Ascending aorta (tissue), 2 donors: ENCODE data around the gene ATIC. TPM values are rescaled to one million over a fixed set of nuclear protein-coding genes. Genes with fewer than 3 reads are reported as not detected.
A peak's percentile ranks its signal among the peaks of the same experiment; 100 is the strongest.

Source experiments
- DNase-seq, 2 donors: peaks; one replicate each; pipeline ENCODE4 v3.0.0-alpha.2; 2019; ENCODE audit warnings: low spot score in 2 of 2
- H3K27ac ChIP-seq, 2 donors: fragments of 200-600 bp; sonication (generic); one replicate each; pipeline ENCODE4 v1.5.1; 2016 to 2017; ENCODE audit warnings: mild to moderate bottlenecking in 1 of 2
- H3K27me3 ChIP-seq: fragments of 200-600 bp; sonication (generic); one replicate; pipeline ENCODE4 v1.5.1; 2017
- H3K36me3 ChIP-seq, 2 donors: fragments of 200-600 bp; sonication (generic); one replicate each; pipeline ENCODE4 v1.5.1; 2016
- H3K4me1 ChIP-seq, 2 donors: fragments of 200-600 bp; sonication (generic); one replicate each; pipeline ENCODE4 v1.5.1; 2016 to 2017; ENCODE audit warnings: mild to moderate bottlenecking in 1 of 2
- H3K4me3 ChIP-seq, 2 donors: fragments of 200-600 bp; sonication (generic); one replicate each; pipeline ENCODE4 v1.5.1; 2016 to 2017; ENCODE audit warnings: mild to moderate bottlenecking in 1 of 2
- H3K9me3 ChIP-seq, 2 donors: fragments of 200-600 bp; sonication (generic); one replicate each; pipeline ENCODE4 v1.5.1; 2016
- intact Hi-C: fragments of 100-400 bp; cut with DNase I; formaldehyde crosslinking; loops from one replicate; pipeline ENCODE4 v1.15.1; 2023
- total RNA-seq: library from RNA; depleted of rRNA; stranded (reverse); fragments of >200 nt; gene quantifications from one replicate; pipeline ENCODE4 v1.1.0, GENCODE V29; 2016
- TF ChIP-seq, protein P1 (sequence below), 3 experiments: fragments of 200-600 bp in 2 of 3; fragments of 450-650 bp in 1 of 3; sonication (generic) in 2 of 3; IDR thresholded peaks; one replicate each; pipeline ENCODE4 v1.5.1; 2016 to 2019; ENCODE audit warnings: antibody characterized with exemption in 3 of 3, mild to moderate bottlenecking in 1 of 3, moderate library complexity in 1 of 3

ATIC gene
- total RNA-seq, 1 donor from 2014 or later: 8.9 TPM

DNA sequence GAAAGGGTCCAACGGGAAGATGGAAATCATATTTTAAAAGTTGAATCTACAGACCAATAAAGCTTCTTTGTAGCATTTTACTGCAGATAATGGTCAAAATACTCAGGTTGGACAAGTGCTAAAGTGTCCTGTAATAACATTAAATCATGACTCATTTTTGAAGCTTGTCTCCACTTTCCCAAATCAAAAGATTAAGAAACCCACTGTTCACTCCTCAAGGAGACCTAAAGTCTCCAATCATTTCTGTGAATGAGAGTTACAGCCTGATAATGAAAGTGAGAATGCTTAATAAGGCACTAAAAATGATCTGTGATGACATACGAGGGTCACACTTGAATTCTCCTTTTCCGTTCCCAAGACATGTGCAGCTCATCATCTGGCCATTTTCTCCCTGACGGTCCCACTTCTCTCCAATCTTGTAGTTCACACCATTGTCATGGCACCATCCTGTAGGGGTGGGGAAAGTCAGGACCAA lies 53.4 kb downstream of the ATIC start:
- DNase-seq: no peak
- Histone ChIP-seq H3K27me3 (no peaks in the 10 kb centered on the region), H3K4me3 (no peak overlapping the region), H3K9me3 (no peaks in the 10 kb centered on the region), H3K27ac (peak overlapping the region in 1 of 2 donors; percentile 20), H3K4me1 (no peaks in the 10 kb centered on the region), H3K36me3 (peaks cover 93 to 96% of the 10 kb centered on the region in 2 donors)
- TF ChIP-seq, protein P1, sequence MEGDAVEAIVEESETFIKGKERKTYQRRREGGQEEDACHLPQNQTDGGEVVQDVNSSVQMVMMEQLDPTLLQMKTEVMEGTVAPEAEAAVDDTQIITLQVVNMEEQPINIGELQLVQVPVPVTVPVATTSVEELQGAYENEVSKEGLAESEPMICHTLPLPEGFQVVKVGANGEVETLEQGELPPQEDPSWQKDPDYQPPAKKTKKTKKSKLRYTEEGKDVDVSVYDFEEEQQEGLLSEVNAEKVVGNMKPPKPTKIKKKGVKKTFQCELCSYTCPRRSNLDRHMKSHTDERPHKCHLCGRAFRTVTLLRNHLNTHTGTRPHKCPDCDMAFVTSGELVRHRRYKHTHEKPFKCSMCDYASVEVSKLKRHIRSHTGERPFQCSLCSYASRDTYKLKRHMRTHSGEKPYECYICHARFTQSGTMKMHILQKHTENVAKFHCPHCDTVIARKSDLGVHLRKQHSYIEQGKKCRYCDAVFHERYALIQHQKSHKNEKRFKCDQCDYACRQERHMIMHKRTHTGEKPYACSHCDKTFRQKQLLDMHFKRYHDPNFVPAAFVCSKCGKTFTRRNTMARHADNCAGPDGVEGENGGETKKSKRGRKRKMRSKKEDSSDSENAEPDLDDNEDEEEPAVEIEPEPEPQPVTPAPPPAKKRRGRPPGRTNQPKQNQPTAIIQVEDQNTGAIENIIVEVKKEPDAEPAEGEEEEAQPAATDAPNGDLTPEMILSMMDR (IDR thresholded peaks at IDR 0.05): no peak
- intact Hi-C loops: loop anchor here (5.0 kb wide), 1 partner anchor 57 kb away; no protein-coding TSS in a partner anchor

DNA sequence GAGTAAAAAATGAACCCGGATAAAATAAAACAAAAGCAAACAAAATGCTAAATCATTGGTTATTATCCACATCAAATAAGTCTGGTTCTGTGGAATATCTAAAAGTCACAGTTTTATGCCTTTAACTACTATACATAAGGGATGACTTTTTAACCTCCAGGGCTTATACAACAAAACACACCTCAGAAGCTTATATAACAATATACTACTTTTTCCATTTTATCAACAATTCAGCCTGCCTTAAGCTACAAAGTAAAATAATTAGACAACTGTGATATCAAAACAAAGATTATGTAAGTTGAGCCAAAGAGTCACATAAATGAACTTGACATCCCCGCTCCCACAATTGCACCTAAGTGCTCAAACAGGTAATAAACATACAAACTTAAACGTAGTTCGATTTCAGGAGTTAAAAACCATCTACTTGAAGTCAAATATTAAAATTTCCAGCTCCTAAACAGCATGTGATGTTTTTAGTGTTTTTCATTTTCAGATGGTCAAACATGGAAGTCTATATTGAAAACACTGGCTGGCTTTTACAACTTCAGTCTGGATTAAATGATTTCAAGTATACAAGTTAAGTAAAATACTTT lies 54.7 kb downstream of the ATIC start:
- Histone ChIP-seq H3K36me3 (peaks cover 94 to 96% of the 10 kb centered on the region in 2 donors), H3K9me3 (no peaks in the 10 kb centered on the region), H3K27me3 (no peaks in the 10 kb centered on the region), H3K4me3 (no peak overlapping the region), H3K27ac (no peak overlapping the region), H3K4me1 (no peaks in the 10 kb centered on the region)
- no peak for DNase-seq
- intact Hi-C loops: loop anchor here (5.0 kb wide), 1 partner anchor 56 kb away; no protein-coding TSS in a partner anchor
- TF ChIP-seq, protein P1 (IDR thresholded peaks at IDR 0.05): no peak

DNA sequence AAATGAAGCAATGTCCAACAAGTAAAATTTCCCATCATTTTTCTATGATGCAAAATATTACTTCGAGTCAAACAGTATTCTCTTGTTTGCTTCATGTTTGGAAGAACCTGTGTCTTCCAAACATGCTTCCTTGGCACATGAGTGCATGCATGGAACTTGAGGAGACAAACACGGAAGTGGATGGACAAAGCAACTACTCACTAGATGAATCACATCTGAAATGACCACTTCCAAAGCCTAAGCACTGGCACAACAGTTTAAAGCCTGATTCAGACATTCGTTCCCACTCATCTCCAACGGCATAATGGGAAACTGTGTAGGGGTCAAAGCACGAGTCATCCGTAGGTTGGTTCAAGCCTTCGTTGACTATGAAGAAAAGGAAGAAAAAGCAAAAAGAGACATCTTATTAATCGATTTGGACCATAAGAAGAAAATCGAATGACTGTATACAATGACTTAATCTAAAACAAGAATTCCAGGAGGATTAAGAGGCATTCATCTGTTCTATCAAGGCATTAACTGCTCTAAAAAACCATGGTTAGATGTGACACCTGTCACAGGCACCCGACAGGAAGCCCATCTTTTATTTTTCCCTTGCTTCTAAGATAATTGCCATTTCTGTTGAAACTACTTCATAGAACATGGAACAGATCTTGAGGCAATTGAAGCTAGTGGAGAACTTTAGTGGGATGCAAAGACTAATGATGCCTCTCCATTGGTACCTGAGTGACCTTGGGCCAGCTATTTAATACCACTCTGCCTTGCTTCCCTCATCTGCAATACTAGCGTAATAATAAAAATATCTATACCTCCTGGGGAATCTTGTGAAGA lies 56.0 kb downstream of the ATIC start:
- TF ChIP-seq, protein P1 (IDR thresholded peaks at IDR 0.05): no peak
- no peak for DNase-seq

DNA sequence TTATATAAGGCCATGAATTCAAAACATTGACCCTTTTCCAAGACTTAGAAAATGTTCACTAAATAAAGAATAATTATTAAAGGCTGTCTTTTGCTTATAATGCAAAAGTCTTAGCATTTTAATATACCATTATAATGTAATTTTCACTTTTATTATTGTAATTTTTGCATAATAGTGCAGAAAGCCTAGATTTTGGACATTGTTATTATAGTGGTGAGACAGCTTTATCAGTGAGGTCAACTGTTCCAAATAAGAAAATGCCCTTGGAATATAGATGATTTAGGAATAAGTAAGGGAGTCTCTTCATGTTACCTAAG lies 56.6 kb downstream of the ATIC start:
- no peaks in the 10 kb centered on the region for H3K9me3 ChIP-seq
- H3K27ac ChIP-seq: no peak overlapping the region
- no peaks in the 10 kb centered on the region for H3K27me3 ChIP-seq
- intact Hi-C loops: loop anchor here (5.0 kb wide), 1 partner anchor 54 kb away; no protein-coding TSS in a partner anchor
- no peak for DNase-seq
- H3K36me3 ChIP-seq: peaks cover 93 to 94% of the 10 kb centered on the region in 2 donors
- no peak overlapping the region for H3K4me3 ChIP-seq
- TF ChIP-seq, protein P1 (IDR thresholded peaks at IDR 0.05): no peak
- H3K4me1 ChIP-seq: no peaks in the 10 kb centered on the region

More for the DNA sequence above, 56.0 kb downstream of the ATIC start:
- H3K9me3 ChIP-seq: no peaks in the 10 kb centered on the region
- peaks cover 93 to 94% of the 10 kb centered on the region in 2 donors for H3K36me3 ChIP-seq
- no peaks in the 10 kb centered on the region for H3K4me1 ChIP-seq
- no peak overlapping the region for H3K27ac ChIP-seq
- no peaks in the 10 kb centered on the region for H3K27me3 ChIP-seq
- intact Hi-C loops: loop anchor here (5.0 kb wide), 1 partner anchor 54 kb away; no protein-coding TSS in a partner anchor
- no peak overlapping the region for H3K4me3 ChIP-seq

DNA sequence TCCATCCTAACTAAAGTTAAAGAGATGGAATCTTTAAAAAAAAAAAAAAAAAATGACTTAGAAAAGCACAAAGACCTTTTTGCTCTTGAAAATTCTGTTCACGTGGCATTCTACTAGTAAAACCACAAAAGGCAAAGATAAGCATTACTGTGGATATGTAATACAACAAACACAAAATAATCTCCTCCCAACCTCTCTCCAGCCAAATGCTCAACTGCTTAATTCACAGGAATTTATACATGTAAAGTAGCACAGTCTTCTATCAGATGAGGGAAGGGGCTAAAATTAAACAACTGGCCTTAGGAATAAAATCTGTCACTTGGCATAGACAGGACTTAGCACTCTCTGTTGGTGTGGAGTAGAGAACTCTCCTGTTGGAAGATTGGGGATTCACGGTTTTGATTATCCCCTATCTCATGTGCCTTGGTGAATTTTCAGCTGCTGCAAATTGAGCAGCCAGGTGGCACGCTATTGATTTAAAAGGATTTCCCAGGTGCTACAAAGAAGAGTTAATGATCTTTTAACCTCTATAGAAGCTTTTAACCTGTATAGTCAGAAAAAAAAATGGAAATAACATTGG lies 57.4 kb downstream of the ATIC start:
- intact Hi-C loops: loop anchor here (5.0 kb wide), 1 partner anchor 53 kb away; no protein-coding TSS in a partner anchor
- Histone ChIP-seq H3K4me1 (no peaks in the 10 kb centered on the region), H3K36me3 (peaks cover 92 to 94% of the 10 kb centered on the region in 2 donors), H3K27me3 (no peaks in the 10 kb centered on the region), H3K27ac (no peak overlapping the region), H3K4me3 (no peak overlapping the region), H3K9me3 (no peaks in the 10 kb centered on the region)
- DNase-seq: no peak
- TF ChIP-seq, protein P1 (IDR thresholded peaks at IDR 0.05): no peak
